ENCODE measurements around the gene PLEKHM3.

Gene PLEKHM3

DNA sequence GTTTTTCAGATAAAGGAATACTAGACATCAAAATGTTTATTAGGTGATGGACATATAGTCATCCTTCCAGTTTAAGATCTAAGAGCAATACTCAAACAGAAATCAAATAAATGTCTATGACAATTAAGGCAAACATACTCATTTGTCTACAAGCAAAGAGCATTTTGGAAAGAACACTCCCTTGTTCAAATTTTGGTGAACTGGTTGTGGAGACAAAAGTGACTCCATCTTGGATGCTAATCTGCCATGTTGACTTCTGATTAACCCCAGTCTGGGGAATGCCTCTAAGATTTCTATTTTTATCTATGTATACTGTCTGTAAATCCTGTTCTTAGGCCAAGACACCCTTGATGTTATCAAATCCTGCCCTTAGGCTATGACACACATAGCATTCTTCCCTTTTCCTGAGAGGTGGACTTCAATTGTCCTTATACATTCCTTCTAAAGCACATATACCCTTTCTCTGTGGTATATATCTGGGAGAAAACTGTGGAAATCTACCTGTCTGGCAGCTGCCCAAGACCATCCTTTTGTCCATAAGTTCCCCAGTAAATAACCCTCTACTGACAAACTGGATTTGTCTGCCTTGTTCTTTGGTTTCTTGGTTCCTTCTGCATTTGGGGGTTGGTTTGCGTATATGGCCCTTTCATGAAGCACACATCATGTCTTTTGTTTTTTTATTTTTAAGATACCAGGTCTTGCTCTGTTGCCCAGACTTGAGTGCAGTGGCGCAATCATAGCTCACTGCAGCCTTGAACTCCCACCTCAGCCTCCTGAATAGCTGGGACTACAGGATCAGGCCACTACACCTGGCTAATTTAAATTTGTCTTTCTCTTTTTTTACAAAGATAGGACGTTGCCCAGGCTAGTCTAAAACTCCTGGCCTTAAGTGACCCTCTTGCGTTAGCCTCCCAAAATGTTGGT, 12.5 kb upstream of the PLEKHM3 start:
- no peaks in the 10 kb centered on the region for H4K20me1 ChIP-seq (ENCODE audit: insufficient read depth, low read length, poor library complexity, severe bottlenecking)
- TF ChIP-seq, protein P1, sequence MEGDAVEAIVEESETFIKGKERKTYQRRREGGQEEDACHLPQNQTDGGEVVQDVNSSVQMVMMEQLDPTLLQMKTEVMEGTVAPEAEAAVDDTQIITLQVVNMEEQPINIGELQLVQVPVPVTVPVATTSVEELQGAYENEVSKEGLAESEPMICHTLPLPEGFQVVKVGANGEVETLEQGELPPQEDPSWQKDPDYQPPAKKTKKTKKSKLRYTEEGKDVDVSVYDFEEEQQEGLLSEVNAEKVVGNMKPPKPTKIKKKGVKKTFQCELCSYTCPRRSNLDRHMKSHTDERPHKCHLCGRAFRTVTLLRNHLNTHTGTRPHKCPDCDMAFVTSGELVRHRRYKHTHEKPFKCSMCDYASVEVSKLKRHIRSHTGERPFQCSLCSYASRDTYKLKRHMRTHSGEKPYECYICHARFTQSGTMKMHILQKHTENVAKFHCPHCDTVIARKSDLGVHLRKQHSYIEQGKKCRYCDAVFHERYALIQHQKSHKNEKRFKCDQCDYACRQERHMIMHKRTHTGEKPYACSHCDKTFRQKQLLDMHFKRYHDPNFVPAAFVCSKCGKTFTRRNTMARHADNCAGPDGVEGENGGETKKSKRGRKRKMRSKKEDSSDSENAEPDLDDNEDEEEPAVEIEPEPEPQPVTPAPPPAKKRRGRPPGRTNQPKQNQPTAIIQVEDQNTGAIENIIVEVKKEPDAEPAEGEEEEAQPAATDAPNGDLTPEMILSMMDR (conservative IDR thresholded peaks at IDR 0.05; ENCODE audit: low read length): no peak
- TF ChIP-seq EZH2phosphoT487 (IDR thresholded peaks at IDR 0.05; ENCODE audit: borderline replicate concordance): no peak
- H3K9me2 ChIP-seq (replicated peaks; ENCODE audit: low read depth, low read length): no peaks in the 10 kb centered on the region
- no peak overlapping the region for H2AFZ ChIP-seq (ENCODE audit: low read length)
- H3K9me3 ChIP-seq (ENCODE audit: insufficient read depth, low read depth, low read length): no peaks in the 10 kb centered on the region
- no peaks in the 10 kb centered on the region for H3K36me3 ChIP-seq (ENCODE audit: insufficient read depth, low read length)
- H3F3A ChIP-seq (ENCODE audit: low read depth): no peaks in the 10 kb centered on the region
- H3K4me3 ChIP-seq (ENCODE audit: low read length, poor library complexity, severe bottlenecking): no peak overlapping the region
- H3K9ac ChIP-seq (ENCODE audit: low read depth, low read length, poor library complexity, severe bottlenecking): no peak overlapping the region
- no peaks in the 10 kb centered on the region for H3K4me1 ChIP-seq (ENCODE audit: insufficient read depth, low read length, poor library complexity, severe bottlenecking)
- no peaks in the 10 kb centered on the region for H3K79me2 ChIP-seq (ENCODE audit: insufficient read depth, low read length)
- no peaks in the 10 kb centered on the region for H3K27me3 ChIP-seq (ENCODE audit: insufficient read depth, low read length, poor library complexity, severe bottlenecking)
- no peak overlapping the region for H3K4me2 ChIP-seq (ENCODE audit: low read depth, low read length, poor library complexity, severe bottlenecking)

DNA sequence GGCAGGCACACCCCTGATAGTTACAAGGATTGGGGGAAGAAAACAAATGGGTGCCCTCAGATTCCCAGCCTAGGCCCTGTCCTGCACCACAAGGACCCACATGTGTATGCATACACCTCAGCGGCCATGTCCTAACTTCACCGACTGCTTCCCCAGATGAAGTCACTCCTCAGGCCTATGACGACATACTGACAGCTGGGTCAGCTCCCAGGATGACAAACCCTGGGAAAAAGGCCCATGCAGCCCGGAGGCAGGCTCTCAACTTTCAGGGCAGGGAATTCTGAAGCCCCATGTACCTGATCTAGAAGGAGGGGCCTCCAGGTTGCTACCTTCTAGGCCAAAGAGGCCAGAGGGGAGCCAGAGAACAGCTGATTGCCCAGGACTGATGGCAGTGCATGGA, 11.0 kb upstream of the PLEKHM3 start:
- Histone ChIP-seq H3K4me1 (ENCODE audit: insufficient read depth, low read length, poor library complexity, severe bottlenecking) (no peaks in the 10 kb centered on the region), H3K27me3 (ENCODE audit: insufficient read depth, low read length, poor library complexity, severe bottlenecking) (no peaks in the 10 kb centered on the region), H3K4me3 (ENCODE audit: low read length, poor library complexity, severe bottlenecking) (no peak overlapping the region), H3K79me2 (ENCODE audit: insufficient read depth, low read length) (no peaks in the 10 kb centered on the region), H4K20me1 (ENCODE audit: insufficient read depth, low read length, poor library complexity, severe bottlenecking) (no peaks in the 10 kb centered on the region), H3K9ac (ENCODE audit: low read depth, low read length, poor library complexity, severe bottlenecking) (no peak overlapping the region), H3K9me3 (ENCODE audit: insufficient read depth, low read depth, low read length) (no peaks in the 10 kb centered on the region), H3K36me3 (ENCODE audit: insufficient read depth, low read length) (no peaks in the 10 kb centered on the region), H3K4me2 (ENCODE audit: low read depth, low read length, poor library complexity, severe bottlenecking) (no peak overlapping the region), H2AFZ (ENCODE audit: low read length) (no peak overlapping the region), H3K9me2 (replicated peaks; ENCODE audit: low read depth, low read length) (no peaks in the 10 kb centered on the region), H3F3A (ENCODE audit: low read depth) (no peaks in the 10 kb centered on the region)
- TF ChIP-seq, protein P1 (conservative IDR thresholded peaks at IDR 0.05; ENCODE audit: low read length): no peak
- TF ChIP-seq EZH2phosphoT487 (IDR thresholded peaks at IDR 0.05; ENCODE audit: borderline replicate concordance): no peak

DNA sequence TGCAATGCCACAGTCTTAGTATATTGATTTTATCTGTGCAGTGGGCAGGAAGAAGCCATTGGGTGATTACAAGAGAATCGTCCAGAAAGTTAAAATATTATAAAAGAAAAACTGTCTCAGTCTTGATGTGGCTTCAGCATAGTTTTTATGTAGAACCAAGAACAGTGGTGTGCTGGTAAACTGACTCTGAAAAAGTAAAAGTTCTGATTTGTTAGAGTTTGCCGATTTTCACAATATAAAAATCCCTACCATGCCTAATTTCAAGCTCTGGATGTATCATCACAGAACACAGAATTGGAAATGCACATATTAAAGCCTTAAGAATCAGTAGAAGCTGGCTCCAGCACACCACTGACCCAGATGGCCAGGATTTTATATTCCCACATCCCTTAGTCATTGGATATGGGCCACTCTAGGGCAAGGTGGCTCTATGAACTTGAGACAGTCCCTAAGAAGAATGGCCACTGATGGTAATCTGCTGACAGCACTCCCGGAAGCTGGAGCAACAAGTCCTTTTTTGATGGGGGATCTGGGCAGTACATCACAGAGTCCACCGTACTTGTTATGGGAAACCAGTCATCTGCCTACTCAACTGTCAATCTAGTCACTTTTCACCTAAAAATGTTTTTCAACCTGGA, 9.3 kb upstream of the PLEKHM3 start:
- H3K36me3 ChIP-seq (ENCODE audit: insufficient read depth, low read length): no peaks in the 10 kb centered on the region
- no peaks in the 10 kb centered on the region for H3K27me3 ChIP-seq (ENCODE audit: insufficient read depth, low read length, poor library complexity, severe bottlenecking)
- H3F3A ChIP-seq (ENCODE audit: low read depth): no peaks in the 10 kb centered on the region
- no peaks in the 10 kb centered on the region for H4K20me1 ChIP-seq (ENCODE audit: insufficient read depth, low read length, poor library complexity, severe bottlenecking)
- no peaks in the 10 kb centered on the region for H3K79me2 ChIP-seq (ENCODE audit: insufficient read depth, low read length)
- H2AFZ ChIP-seq (ENCODE audit: low read length): no peak overlapping the region
- no peak overlapping the region for H3K4me2 ChIP-seq (ENCODE audit: low read depth, low read length, poor library complexity, severe bottlenecking)
- no peak overlapping the region for H3K4me3 ChIP-seq (ENCODE audit: low read length, poor library complexity, severe bottlenecking)
- H3K4me1 ChIP-seq (ENCODE audit: insufficient read depth, low read length, poor library complexity, severe bottlenecking): no peaks in the 10 kb centered on the region
- H3K9ac ChIP-seq (ENCODE audit: low read depth, low read length, poor library complexity, severe bottlenecking): no peak overlapping the region
- no peaks in the 10 kb centered on the region for H3K9me3 ChIP-seq (ENCODE audit: insufficient read depth, low read depth, low read length)
- H3K9me2 ChIP-seq (replicated peaks; ENCODE audit: low read depth, low read length): no peaks in the 10 kb centered on the region
- no peak for TF ChIP-seq EZH2phosphoT487 (IDR thresholded peaks at IDR 0.05; ENCODE audit: borderline replicate concordance)
- TF ChIP-seq, protein P1 (conservative IDR thresholded peaks at IDR 0.05; ENCODE audit: low read length): no peak
